NCI-H345 (cell line): ENCODE data around the gene FNDC5.
A peak's percentile ranks its signal among the peaks of the same experiment; 100 is the strongest.

Experiments
- DNase-seq: peaks from one replicate; lab custom pipeline; 2025; lab: John Stamatoyannopoulos, UW

The FNDC5 gene

GRCh38 chr1:32864375-32865019, 6.2 kb downstream of the FNDC5 start:
- DNase-seq = no peak

GRCh38 chr1:32863881-32864245, 6.8 kb downstream of the FNDC5 start:
- no peak for DNase-seq

GRCh38 chr1:32863218-32863880, 7.4 kb downstream of the FNDC5 start:
- no peak for DNase-seq

DNA sequence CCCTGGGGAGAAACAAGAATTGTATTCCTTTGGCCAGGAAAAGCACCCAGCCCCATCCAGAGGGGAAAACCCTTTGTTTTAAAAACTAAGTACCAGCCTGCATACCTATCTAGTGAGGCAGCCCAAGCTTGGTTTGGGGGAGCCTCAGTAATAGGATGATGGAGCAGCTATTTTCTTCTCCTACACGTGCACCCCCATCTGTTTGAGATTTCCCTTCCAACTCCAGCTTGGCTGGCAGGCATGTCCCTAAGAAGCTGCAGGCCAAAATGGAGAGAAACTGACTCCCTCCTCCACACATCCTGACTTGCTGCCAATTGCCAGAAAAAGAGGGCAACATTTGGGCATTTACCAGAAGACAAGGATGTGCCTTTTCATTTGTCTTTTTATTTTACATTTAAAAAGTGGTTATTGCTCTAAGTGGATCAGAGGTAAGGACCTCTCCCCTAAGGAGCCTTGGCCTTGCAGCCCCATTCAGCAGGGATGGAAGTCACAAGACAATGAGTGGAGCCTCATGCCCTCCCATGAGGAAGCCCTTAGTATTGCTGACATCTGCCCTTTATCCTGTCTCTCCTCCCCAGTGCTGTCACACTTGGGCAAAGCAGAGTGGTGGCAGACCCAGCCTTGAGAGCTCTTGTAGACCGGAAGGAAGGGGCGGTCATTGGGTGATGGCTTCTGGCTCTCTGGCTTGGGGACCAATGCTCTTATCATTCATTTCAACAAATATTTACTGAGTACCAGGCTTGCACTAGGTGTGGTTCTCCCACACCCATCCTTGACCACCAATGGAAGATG, 8.6 kb downstream of the FNDC5 start:
- DNase-seq = no peak

GRCh38 chr1:32860566-32860965, 10.1 kb downstream of the FNDC5 start:
- no peak for DNase-seq

GRCh38 chr1:32859915-32860314, 10.8 kb downstream of the FNDC5 start:
- DNase-seq = no peak

DNA sequence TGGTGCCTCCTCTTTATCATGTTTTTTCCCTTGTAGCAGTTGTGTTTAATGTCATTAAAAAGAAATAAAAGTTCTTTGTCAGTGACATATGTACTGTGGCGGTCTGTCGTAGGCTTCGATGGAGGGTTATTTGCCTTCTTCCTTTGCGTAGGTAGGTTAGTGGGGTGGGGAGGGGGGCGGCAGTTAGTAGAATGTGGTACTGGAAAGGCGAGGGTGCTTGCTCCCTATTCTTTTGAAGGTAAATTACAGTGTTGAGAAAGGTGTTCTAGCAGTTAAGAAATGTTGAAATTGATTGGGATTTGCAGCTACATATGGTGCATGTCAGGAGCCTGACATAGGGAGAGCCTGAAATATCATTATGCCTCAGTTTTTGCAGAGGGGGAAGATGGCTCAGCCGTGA, 11.9 kb downstream of the FNDC5 start:
- no peak for DNase-seq

GRCh38 chr1:32858136-32858535, 12.6 kb downstream of the FNDC5 start:
- no peak for DNase-seq

DNA sequence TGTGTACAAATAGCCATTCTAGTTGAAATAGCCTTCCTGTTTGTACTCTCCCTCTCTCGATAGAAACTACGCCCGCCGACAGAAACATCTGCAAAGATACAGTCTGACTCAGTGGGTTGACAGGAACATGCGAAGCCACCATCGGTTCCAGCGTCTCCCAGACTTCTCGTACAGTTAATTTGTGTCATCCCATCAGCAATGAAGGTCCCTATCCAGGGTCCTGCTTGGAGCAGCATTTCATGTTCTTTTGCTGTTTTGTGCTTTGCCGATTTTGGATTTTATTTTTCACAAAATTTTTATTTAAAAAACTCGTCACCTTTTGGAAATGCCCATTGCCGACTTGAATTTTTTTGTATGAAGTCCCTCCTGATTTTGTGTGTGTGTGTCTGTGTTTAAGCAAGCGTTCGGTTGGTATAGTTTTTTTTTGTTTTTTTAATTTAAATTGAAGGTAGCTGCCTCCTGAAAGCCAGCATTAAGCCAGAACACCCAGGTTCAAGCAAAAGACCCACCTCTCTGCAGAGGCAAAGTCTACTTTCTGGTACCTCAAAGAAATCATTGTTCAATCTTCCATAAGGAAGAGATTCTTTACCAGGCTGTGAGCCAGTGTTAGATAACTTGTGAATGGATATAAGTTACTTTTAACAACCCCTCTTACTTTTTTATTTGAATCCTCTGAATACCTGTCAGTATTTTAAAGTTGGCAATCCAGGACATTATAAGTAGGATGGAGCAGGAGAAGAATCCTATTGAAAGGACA, 14.7 kb downstream of the FNDC5 start:
- no peak for DNase-seq

DNA sequence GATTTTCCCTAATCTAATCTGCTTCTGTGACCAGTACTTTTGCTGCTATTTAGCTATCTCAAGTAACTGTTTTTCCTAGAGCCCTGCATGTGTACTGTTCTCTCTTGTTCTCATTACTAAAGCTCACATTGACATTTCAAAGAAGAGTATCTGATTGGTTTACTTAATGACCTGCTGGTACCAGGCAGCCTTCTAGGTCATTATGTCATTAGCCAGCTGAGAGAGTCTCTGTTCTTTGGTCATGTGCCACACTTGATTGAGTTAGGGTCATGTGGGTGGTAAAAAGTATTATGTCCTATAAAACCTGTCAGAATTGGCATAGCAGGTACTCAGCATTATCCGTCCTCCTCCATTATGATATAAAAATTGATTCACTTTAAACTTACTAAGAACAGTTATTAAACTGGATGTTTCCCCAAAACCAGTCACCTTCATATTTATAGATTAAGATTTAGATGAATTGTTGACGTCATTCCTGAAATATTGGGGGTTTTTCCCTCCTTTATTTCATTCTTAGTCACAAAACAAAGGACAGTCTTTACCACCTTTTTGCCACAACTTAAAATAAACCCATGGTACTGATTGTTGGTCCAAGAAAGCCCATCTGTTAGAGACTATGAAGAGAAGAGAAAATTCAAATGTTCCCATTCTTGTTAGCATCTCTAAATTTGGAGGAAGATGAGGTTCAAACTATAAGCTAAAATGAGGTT, 22.2 kb downstream of the FNDC5 start:
- DNase-seq = no peak

- no peak for DNase-seq
Measured at GRCh38 chr1:32831878-32832277, 38.8 kb downstream of the FNDC5 start.

- no peak for DNase-seq
Measured at GRCh38 chr1:32830092-32830852, 40.4 kb downstream of the FNDC5 start.

- no peak for DNase-seq
Measured at GRCh38 chr1:32828341-32828740, 42.4 kb downstream of the FNDC5 start.

DNA sequence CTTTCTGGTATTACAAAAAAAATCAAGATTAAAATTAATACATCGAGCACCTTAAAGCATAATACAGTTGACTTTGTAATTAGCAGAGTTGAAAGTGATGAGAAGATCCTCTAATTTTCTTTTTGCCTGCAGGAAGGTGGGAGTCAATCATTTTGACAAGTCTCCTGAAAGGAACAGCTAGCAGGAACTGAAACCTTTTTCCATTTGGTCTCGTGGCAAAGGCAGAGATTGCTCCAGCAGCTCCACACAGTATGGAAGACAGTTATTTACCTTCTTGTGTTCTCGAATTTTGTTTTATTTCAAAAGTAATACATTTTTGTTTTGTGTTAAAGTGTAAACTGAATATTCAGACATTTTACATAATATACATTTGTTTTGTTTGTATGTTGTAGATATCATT, 45.5 kb downstream of the FNDC5 start:
- DNase-seq = no peak

GRCh38 chr1:32818804-32819541, 51.7 kb downstream of the FNDC5 start:
- no peak for DNase-seq

GRCh38 chr1:32817815-32818786, 52.6 kb downstream of the FNDC5 start:
- peak; percentile 81 for DNase-seq

GRCh38 chr1:32817159-32817814, 53.4 kb downstream of the FNDC5 start, which contains the start of the genes S100PBP and YARS1:
Gene S100PBP (plus strand): TSS chr1:32817653. CDS start chr1:32826100, 8,447 bp downstream.
Gene YARS1 (minus strand): TSS chr1:32817358. CDS start chr1:32817244, 114 bp downstream.
- peak; percentile 99 for DNase-seq

DNA sequence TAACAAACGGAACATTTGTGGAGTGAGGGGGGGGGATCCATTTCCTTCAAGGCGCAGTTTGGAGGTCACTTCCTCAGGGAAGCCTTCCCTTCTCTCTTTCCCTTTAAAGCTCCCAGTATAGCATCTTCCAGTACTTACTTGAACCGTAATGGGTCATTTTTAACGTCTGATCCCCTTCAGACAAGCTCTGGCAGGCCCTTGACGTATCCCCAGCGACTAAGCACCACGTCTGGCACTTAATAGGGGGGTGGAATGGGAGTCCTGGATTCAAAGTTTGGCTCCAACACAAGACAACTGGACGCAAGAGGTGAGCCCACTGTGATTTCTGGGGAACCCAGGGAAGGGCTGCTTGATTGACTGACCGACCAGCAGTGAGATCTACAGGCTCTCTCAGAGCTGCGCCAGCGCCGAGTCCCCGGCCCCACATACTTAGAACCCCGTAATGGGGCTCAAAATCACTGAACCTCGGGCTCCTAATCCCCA, 54.0 kb downstream of the FNDC5 start:
- DNase-seq = no peak
